Activated T-helper 2 cell treated with anti-CD3 and anti-CD28 coated beads, Interferon-gamma antibody, Interleukin-2, Interleukin-4, amounts not matched to agents 10 μg/mL and 5 μg/mL and 100 μg/mL, durations not matched to agents 14 hours and 24 hours and 36 hours (primary cell): Measurements from ENCODE around the gene MGLL. TPM values are rescaled to one million over a fixed set of nuclear protein-coding genes. Genes with fewer than 3 reads are reported as not detected.
"Not testable (repeated sequence)": the region's sequence is repeated elsewhere in the genome, so short reads cannot be mapped to it uniquely, and the experiment has no call there.

Experiments used
- DNase-seq: peaks from one replicate; pipeline ENCODE4 v3.0.0; 2021; ENCODE audit warnings: low spot score
- H3K27ac Mint-ChIP-seq: one replicate; pipeline ENCODE4 v1.8.0; 2021; ENCODE audit warnings: mixed read lengths
- H3K27me3 Mint-ChIP-seq: one replicate; pipeline ENCODE4 v1.8.0; 2021; ENCODE audit warnings: low read depth, mixed read lengths
- H3K36me3 Mint-ChIP-seq: one replicate; pipeline ENCODE4 v1.8.0; 2021; ENCODE audit warnings: low read depth, mixed read lengths
- H3K4me1 Mint-ChIP-seq: one replicate; pipeline ENCODE4 v1.8.0; 2021; ENCODE audit warnings: low read depth, mixed read lengths
- H3K4me3 Mint-ChIP-seq: one replicate; pipeline ENCODE4 v1.8.0; 2021; ENCODE audit warnings: low read depth, mild to moderate bottlenecking, moderate library complexity, mixed read lengths
- H3K9me3 Mint-ChIP-seq: one replicate; pipeline ENCODE4 v1.8.0; 2021; ENCODE audit warnings: mixed read lengths
- intact Hi-C: fragments of 100-400 bp; cut with micrococcal nuclease; formaldehyde crosslinking; loops from one replicate; pipeline ENCODE4 v1.15.1; 2023
- total RNA-seq: library from RNA; stranded (reverse); gene quantifications from 2 replicates; pipeline ENCODE4 v1.2.3, GENCODE V29; 2022

Gene MGLL
- total RNA-seq, 1 donor from 2014 or later, result 6.6 TPM

DNA sequence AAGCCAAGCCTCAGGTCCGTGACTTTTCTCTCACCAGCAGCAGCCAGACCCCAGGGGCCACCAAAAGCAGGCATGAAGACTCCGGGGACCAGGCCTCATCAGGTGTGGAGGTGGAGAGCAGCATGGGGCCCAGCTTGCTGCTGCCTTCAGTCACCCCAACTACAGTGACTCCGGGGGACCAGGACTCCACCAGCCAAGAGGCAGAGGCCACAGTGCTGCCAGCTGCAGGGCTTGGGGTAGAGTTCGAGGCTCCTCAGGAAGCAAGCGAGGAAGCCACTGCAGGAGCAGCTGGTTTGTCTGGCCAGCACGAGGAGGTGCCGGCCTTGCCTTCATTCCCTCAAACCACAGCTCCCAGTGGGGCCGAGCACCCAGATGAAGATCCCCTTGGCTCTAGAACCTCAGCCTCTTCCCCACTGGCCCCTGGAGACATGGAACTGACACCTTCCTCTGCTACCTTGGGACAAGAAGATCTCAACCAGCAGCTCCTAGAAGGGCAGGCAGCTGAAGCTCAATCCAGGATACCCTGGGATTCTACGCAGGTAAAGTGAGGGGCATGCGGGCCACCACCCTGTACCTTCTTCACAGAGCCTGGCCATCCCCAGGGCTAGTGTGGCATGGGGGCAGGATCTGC lies 161.6 kb downstream of the MGLL start:
- Mint-ChIP-seq H3K9me3 (no peaks in the 10 kb centered on the region), H3K27ac (no peak overlapping the region), H3K4me3 (no peak overlapping the region), H3K4me1 (peaks cover 2% of the 10 kb centered on the region), H3K27me3 (peaks cover 20% of the 10 kb centered on the region), H3K36me3 (no peaks in the 10 kb centered on the region)
- intact Hi-C loops, result no loop called here
- no peak for DNase-seq

DNA sequence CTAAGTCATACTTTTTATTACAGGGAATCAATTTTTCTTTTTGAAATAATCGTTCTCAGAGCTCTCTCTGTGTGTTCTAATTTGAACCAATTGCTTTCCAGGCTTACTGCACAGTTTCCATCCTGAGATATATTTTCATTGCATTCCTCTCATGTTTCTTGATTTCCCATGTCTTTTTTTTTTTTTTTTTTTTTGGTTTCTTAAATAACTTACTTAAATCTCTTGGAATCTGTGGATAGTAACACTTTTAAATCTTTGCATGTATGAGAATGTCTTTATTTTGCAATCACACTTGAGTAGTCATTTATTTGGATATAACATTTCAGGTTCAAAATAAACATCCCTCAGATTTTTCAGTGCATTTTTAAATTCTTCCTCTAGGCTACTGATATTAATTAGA lies 164.1 kb downstream of the MGLL start:
- intact Hi-C loops, result no loop called here
- Mint-ChIP-seq H3K36me3 (no peaks in the 10 kb centered on the region), H3K4me3 (no peak overlapping the region), H3K27ac (no peak overlapping the region), H3K4me1 (peaks cover 2% of the 10 kb centered on the region), H3K9me3 (no peaks in the 10 kb centered on the region), H3K27me3 (peaks cover 18% of the 10 kb centered on the region)
- no peak for DNase-seq

DNA sequence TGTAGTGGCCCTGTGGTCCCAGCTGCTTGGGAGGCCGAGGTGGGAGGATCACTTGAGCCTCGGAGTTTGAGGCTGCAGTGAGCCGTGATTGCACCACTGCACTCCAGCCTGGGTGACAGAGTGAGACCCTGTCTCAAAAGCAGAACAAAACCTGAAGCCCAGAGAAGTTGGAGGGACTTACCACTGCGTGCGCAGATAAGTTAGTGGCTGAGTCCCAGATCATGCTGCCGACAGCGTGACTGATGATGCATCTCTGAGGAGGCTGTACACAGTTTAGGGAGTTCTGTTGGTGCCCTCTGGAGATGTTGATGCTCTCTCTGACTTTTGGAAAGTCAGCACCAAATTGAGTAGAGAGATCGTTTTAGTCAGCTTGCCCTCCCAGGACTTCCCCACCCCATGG lies 165.4 kb downstream of the MGLL start:
- H3K9me3 Mint-ChIP-seq, result no peaks in the 10 kb centered on the region
- no peaks in the 10 kb centered on the region for H3K36me3 Mint-ChIP-seq
- peaks cover 20% of the 10 kb centered on the region for H3K27me3 Mint-ChIP-seq
- H3K27ac Mint-ChIP-seq, result no peak overlapping the region
- no peak overlapping the region for H3K4me3 Mint-ChIP-seq
- H3K4me1 Mint-ChIP-seq, result peaks cover 2% of the 10 kb centered on the region
- DNase-seq, result no peak
- intact Hi-C loops, result no loop called here

DNA sequence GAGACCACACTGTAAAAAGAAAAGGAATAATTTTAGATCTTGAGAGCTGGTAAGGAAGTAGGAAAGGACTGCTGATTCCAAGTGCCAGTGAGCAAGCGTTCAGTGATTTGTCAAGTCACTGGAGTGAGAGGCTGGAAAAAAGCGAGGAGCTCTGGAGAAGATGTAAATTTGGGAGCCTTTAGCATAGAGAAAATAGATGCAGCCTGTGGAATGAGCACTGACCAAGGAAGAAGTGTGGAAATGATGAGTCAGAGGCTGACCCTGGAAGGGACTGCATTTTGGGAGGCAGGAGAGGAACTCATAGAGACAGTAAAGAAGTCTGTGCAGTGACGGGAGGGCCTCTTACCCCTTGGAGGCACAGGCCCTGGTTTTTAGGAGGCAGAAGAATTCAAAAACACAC lies 166.7 kb downstream of the MGLL start:
- Mint-ChIP-seq H3K4me1 (peaks cover 2% of the 10 kb centered on the region), H3K36me3 (no peaks in the 10 kb centered on the region), H3K27ac (no peak overlapping the region), H3K27me3 (peaks cover 20% of the 10 kb centered on the region), H3K9me3 (no peaks in the 10 kb centered on the region), H3K4me3 (no peak overlapping the region)
- no peak for DNase-seq
- intact Hi-C loops, result no loop called here

DNA sequence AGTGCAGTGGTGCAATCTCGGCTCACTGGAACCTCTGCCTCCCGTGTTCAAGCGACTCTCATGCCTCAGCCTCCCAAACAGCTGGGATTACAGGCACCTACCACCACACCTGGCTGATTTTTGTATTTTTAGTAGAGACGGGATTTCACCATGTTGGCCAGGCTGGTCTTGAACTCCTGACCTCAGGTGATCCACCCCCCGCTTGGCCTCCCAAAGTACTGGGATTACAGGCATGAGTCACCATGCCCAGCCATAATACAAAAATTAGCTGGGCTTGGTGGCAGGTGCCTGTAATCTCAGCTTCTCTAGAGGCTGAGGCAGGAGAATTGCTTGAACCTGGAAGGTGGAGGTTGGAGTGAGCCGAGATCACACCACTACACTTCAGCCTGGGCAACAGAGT lies 167.3 kb downstream of the MGLL start:
- H3K27ac Mint-ChIP-seq, H3K4me1 Mint-ChIP-seq, intact Hi-C loops, H3K36me3 Mint-ChIP-seq, DNase-seq, H3K9me3 Mint-ChIP-seq, H3K4me3 Mint-ChIP-seq: not testable (repeated sequence)
- peaks cover 17% of the 10 kb centered on the region for H3K27me3 Mint-ChIP-seq

DNA sequence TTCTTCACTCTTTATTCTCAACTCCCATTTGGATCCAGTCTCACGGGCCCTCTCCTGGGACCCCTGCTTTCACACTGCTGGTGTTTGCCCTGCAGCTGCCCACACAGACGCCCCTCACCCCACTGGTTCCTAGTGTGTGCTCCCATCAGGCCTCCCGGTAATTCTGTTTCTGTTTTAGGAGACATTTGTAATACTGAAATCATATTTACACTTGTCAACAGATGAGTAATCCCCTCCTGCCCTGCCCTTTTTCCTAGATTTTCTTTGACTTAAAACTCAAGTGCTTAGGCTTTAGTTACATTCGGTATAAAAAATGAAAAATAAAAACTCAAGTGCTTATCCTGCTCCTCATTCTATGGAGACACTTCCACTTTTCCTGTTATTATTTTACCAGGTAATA lies 167.9 kb downstream of the MGLL start:
- no peaks in the 10 kb centered on the region for H3K4me1 Mint-ChIP-seq
- no peaks in the 10 kb centered on the region for H3K9me3 Mint-ChIP-seq
- H3K27me3 Mint-ChIP-seq, result peaks cover 17% of the 10 kb centered on the region
- no peaks in the 10 kb centered on the region for H3K36me3 Mint-ChIP-seq
- DNase-seq, result no peak
- intact Hi-C loops, result no loop called here
- H3K27ac Mint-ChIP-seq, result no peak overlapping the region
- no peak overlapping the region for H3K4me3 Mint-ChIP-seq

DNA sequence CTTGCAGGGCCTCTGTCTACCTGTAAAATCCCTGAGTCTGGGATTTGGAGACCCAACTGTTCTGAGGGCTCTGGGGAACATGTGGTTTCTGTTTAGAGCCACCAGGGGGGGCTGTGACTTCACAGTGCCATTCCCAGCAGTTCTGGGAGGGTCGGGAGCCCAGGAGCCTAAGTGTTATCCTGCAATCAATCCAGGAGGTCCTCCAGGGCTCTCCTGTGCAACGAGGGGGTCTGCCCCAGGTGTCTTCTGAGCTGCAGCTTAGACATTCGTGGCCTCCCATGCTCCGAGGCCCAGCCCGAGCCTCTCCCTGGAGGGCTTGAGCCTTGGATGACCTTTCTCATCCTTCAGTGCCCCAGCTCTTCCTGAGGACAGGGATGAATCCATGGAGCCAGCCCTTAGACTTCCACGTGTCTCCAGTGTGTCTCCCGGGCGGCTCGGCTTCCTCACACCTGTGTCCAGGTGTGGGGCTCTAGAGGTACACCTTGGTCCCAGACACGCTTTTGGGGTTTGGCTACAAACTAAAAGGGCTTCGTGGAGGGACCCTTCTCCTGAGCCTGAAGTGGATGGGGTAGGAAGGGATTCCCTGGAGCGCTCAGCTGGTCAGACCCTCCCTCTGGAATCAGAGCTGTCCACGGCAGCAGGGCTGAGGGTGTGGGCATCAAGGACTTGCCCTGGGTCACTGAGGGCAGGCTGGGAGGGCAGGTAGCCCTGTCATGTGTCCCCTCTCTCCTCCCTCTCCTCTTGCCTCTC lies 169.9 kb downstream of the MGLL start:
- no peaks in the 10 kb centered on the region for H3K4me1 Mint-ChIP-seq
- no peak overlapping the region for H3K27ac Mint-ChIP-seq
- H3K27me3 Mint-ChIP-seq, result peaks cover 6% of the 10 kb centered on the region
- no peak overlapping the region for H3K4me3 Mint-ChIP-seq
- DNase-seq, result no peak
- H3K36me3 Mint-ChIP-seq, result no peaks in the 10 kb centered on the region
- no peaks in the 10 kb centered on the region for H3K9me3 Mint-ChIP-seq
- intact Hi-C loops, result loop anchor here (1.0 to 2.0 kb wide), 2 partner anchors 178 to 319 kb away; no protein-coding TSS in a partner anchor

DNA sequence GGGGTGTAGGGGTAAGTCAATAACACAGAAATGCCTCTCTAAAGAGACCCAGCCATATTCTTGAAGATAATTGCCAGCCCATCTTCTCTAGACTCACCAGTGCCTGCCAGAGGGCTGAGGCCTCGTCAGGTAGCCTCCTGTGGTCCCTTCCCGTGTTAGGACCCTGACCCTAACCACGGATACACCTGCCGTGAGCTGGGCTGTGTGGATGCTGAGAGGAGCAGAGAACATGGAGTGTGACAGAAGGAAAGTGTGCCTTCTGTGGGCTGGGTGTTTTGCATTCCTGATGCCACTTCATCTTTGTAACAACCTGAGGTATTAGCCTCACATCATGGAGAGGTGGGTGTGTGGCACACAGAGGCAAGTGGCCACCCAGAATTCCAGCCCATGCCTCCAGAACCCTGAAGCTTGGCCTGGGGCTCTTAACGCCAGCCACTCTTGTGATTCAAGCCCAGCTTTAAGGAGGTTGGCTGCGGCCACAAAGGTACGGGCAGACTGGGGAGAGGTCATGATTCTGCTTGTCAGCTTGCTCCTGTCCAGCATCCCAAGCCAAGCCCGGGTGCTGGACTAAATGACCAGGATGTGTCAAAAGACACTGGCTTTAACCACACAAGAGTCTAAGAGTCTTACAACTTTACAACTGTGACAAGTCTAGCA lies 170.7 kb downstream of the MGLL start:
- H3K27ac Mint-ChIP-seq, result no peak overlapping the region
- DNase-seq, result no peak
- no peaks in the 10 kb centered on the region for H3K4me1 Mint-ChIP-seq
- intact Hi-C loops, result loop anchor here (1.0 to 2.0 kb wide), 2 partner anchors 179 to 320 kb away; no protein-coding TSS in a partner anchor
- H3K4me3 Mint-ChIP-seq, result no peak overlapping the region
- H3K36me3 Mint-ChIP-seq, result no peaks in the 10 kb centered on the region
- no peaks in the 10 kb centered on the region for H3K9me3 Mint-ChIP-seq
- peaks cover 4% of the 10 kb centered on the region for H3K27me3 Mint-ChIP-seq

DNA sequence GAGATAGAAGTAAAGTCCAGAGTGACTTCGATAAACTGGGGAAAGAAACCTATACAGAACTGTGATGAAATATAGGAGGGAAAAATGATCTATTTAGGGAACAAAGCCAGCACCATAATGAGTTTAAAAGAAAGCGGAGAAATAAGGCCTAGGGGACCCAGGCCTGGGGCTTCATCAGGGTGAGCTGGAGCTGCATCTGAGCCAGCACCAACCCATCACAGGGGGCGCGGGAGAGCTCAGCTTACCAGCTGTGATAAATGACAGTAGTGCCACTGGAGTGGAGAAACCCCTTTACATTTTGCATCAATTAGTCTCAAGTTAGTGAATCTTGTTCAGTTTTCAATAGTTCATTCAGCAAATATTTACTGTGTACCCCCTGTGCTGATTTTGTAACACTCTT lies 172.1 kb downstream of the MGLL start:
- intact Hi-C loops, result no loop called here

DNA sequence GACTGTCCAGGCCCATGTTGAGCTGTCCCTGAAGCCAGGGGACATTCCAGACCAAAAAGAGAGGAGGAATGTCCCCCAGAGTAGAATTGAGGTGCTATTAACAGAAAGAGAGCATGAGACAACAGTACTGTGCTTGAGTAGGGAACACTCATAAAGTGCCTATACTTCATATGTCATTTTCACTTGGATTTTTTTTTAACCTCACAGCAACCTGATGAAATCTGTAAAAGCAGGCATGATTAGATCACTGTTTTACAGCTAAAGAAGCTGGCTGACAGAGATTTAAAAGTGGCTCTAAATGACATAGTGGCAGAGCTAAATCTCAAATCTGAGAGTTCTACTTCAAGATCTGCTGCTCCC lies 174.5 kb downstream of the MGLL start:
- no peak overlapping the region for H3K4me3 Mint-ChIP-seq
- intact Hi-C loops, result no loop called here
- H3K4me1 Mint-ChIP-seq, result no peaks in the 10 kb centered on the region
- no peaks in the 10 kb centered on the region for H3K36me3 Mint-ChIP-seq
- H3K27ac Mint-ChIP-seq, result no peak overlapping the region
- no peaks in the 10 kb centered on the region for H3K9me3 Mint-ChIP-seq
- peaks cover 2% of the 10 kb centered on the region for H3K27me3 Mint-ChIP-seq
- DNase-seq, result no peak

More for the DNA sequence above, 172.1 kb downstream of the MGLL start:
- peaks cover 4% of the 10 kb centered on the region for H3K27me3 Mint-ChIP-seq
- no peak overlapping the region for H3K27ac Mint-ChIP-seq
- H3K36me3 Mint-ChIP-seq, result no peaks in the 10 kb centered on the region
- DNase-seq, result no peak
- H3K9me3 Mint-ChIP-seq, result no peaks in the 10 kb centered on the region
- no peaks in the 10 kb centered on the region for H3K4me1 Mint-ChIP-seq
- no peak overlapping the region for H3K4me3 Mint-ChIP-seq

DNA sequence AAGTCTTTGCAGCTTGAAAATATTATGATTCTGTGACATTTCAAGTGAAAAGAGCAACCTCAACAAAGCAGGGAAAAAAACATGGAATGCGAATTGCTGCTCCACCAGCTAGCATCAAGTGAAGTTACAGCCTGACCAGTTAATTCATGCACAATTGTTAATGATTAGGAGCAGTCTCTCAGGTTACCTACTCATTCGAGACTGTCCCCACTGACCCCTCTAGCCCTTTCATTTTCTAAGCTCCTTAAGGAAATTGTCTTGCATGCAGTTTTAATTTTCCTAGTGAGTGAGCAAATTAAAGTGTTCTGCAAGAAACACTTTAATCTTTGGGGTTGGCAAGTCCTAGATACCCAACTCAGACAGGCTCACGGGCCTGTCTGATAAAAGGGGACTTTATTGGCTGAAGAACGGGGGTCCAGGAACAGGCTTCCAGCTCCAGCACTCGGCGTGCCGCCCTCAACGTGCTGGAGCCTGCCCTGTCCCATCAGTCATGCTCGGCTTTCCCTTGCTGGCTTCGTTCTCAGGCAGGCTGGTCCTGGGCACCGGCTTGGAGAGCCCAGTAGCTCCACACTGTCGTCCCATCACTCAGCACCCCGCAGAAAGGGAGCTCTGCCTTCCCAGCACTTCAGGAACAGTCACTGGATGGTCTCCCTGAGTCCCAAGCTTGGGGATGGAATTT lies 175.0 kb downstream of the MGLL start:
- no peaks in the 10 kb centered on the region for H3K36me3 Mint-ChIP-seq
- no peak for DNase-seq
- no peak overlapping the region for H3K27ac Mint-ChIP-seq
- intact Hi-C loops, result no loop called here
- H3K9me3 Mint-ChIP-seq, result no peaks in the 10 kb centered on the region
- H3K4me3 Mint-ChIP-seq, result no peak overlapping the region
- peaks cover 2% of the 10 kb centered on the region for H3K27me3 Mint-ChIP-seq
- no peaks in the 10 kb centered on the region for H3K4me1 Mint-ChIP-seq

DNA sequence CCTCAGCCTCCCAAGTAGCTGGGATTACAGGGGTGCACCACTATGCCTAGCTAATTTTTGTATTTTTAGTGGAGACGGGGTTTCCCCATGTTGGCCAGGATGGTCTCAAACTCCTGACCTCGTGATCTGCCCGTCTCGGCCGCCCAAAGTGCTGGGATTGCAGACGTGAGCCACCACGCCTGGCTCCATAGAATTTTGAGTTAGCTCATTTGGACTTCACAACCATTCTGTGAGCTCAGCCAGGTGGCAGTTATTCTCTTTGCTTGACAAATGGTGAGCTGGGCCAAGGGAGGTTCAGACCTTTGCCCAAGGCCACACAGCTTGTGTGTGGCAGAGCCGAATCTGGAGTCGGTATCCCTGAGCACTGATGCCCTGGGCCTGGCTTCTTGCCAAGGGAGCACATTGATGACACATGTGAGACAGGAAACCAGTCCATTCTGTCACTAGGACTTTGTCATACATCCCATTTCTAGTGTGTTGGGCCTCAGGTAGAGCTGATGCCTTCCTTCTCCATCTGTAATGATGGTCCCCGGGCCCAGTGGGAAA lies 175.7 kb downstream of the MGLL start:
- no peaks in the 10 kb centered on the region for H3K9me3 Mint-ChIP-seq
- H3K4me3 Mint-ChIP-seq, result no peak overlapping the region
- no peaks in the 10 kb centered on the region for H3K4me1 Mint-ChIP-seq
- peaks cover 2% of the 10 kb centered on the region for H3K27me3 Mint-ChIP-seq
- DNase-seq, result no peak
- intact Hi-C loops, result no loop called here
- H3K36me3 Mint-ChIP-seq, result no peaks in the 10 kb centered on the region
- H3K27ac Mint-ChIP-seq, result no peak overlapping the region
